T-cell (primary cell): ENCODE results near the gene RXYLT1. TPM values are rescaled to one million over a fixed set of nuclear protein-coding genes. Genes with fewer than 3 reads are reported as not detected.

Source experiments
- ATAC-seq, 4 experiments: fragments of 200-7000 bp in 3 of 4; fragments of 150-1000 bp in 1 of 4; cut with Tn5 transposase; replicated peaks in 1 of 4; 1 replicate in 3 of 4; 2 replicates in 1 of 4; pipeline ENCODE4 v1.10.0; 2021; ENCODE audit warnings: moderate library complexity in 3 of 4, mild to moderate bottlenecking in 2 of 4, moderate number of reproducible peaks in 1 of 4
- CTCF ChIA-PET, 2 donors: fragments of 300-600 bp; sonication (Branson Sonifier 250); formaldehyde crosslinking; loops; one replicate each; lab custom pipeline; 2022; ENCODE audit warnings: antibody characterized with exemption in 2 of 2; lab: Charles Lee
- POLR2A ChIA-PET, 2 donors: fragments of 300-600 bp; sonication (Branson Sonifier 250); formaldehyde crosslinking; loops; one replicate each; lab custom pipeline; 2022; ENCODE audit warnings: antibody characterized with exemption in 2 of 2; lab: Charles Lee
- DNase-seq, 35 experiments: peaks; one replicate each; pipeline versions ENCODE4 v3.0.0 to v3.0.0-alpha.2; 2013 to 2023
- H3K27ac ChIP-seq: one replicate; pipeline ENCODE4 v1.5.1; 2013; ENCODE audit warnings: low read length
- H3K27me3 ChIP-seq, 2 experiments: replicated peaks in 1 of 2; 1 replicate in 1 of 2; 2 replicates in 1 of 2; pipeline versions ENCODE4 v1.6.1 to v1.7.0; 2013; ENCODE audit warnings: low read length in 1 of 2, mixed read lengths in 1 of 2; ENCODE audit not compliant: control insufficient read depth in 2 of 2, insufficient read depth in 2 of 2; ENCODE audit errors: extremely low read depth in 1 of 2
- H3K36me3 ChIP-seq, 2 donors: 1 replicate in 1 of 2; 2 replicates in 1 of 2; pipeline versions ENCODE4 v1.6.1 to v1.7.0; 2013; ENCODE audit warnings: low read length in 1 of 2; ENCODE audit not compliant: control insufficient read depth in 2 of 2, insufficient read depth in 1 of 2; ENCODE audit errors: extremely low read depth in 1 of 2
- H3K4me1 ChIP-seq, 2 experiments: 1 replicate in 1 of 2; 2 replicates in 1 of 2; pipeline versions ENCODE4 v1.6.1 to v1.7.0; 2013; ENCODE audit warnings: low read length in 2 of 2, mixed read lengths in 1 of 2; ENCODE audit not compliant: insufficient read depth in 2 of 2, control insufficient read depth in 1 of 2; ENCODE audit errors: extremely low read depth in 1 of 2
- H3K4me3 ChIP-seq, 2 donors: 1 replicate in 1 of 2; 2 replicates in 1 of 2; pipeline versions ENCODE4 v1.5.1 to v1.7.0; 2013; ENCODE audit warnings: mild to moderate bottlenecking in 2 of 2, low read length in 1 of 2, moderate library complexity in 1 of 2; ENCODE audit not compliant: control insufficient read depth in 1 of 2; ENCODE audit errors: extremely low read depth in 1 of 2
- H3K9me3 ChIP-seq: 2 replicates; pipeline ENCODE4 v1.7.0; 2013
- H3K27ac Mint-ChIP-seq, 2 donors: one replicate each; pipeline ENCODE4 v1.8.0; 2020 to 2021; ENCODE audit warnings: mild to moderate bottlenecking in 2 of 2, mixed read lengths in 2 of 2
- H3K27me3 Mint-ChIP-seq, 2 donors: one replicate each; pipeline ENCODE4 v1.8.0; 2021 to 2022; ENCODE audit warnings: mixed read lengths in 2 of 2
- H3K36me3 Mint-ChIP-seq: one replicate; pipeline ENCODE4 v1.8.0; 2021; ENCODE audit warnings: mixed read lengths
- H3K4me1 Mint-ChIP-seq, 3 donors: one replicate each; pipeline ENCODE4 v1.8.0; 2020 to 2022; ENCODE audit warnings: mixed read lengths in 3 of 3, mild to moderate bottlenecking in 1 of 3
- H3K4me3 Mint-ChIP-seq, 3 donors: one replicate each; pipeline ENCODE4 v1.8.0; 2020 to 2022; ENCODE audit warnings: mild to moderate bottlenecking in 3 of 3, mixed read lengths in 3 of 3, moderate library complexity in 3 of 3
- H3K9me3 Mint-ChIP-seq, 3 donors: one replicate each; pipeline ENCODE4 v1.8.0; 2020 to 2022; ENCODE audit warnings: mixed read lengths in 3 of 3
- WGBS: methylation state at CpG from one replicate; pipeline ENCODE4 v1.1.5; 2013; ENCODE audit warnings: missing lambda C conversion rate; ENCODE audit not compliant: insufficient coverage; 5-methylcytosine and 5-hydroxymethylcytosine counted together
- total RNA-seq, 35 experiments: library from RNA in 6 of 35; stranded (reverse) in 6 of 35; fragments of 120-200 nt in 1 of 35; gene quantifications; one replicate each; pipeline versions ENCODE4 v1.2.1 to v1.2.4 and lab custom pipeline; 2013 to 2026

RXYLT1 gene
- total RNA-seq, 5 donors from 2014 or later (not counting 1 experiment from before 2014, with no cell fraction given), result 8.5 to 18.6 (median 13.3) TPM

GRCh38 chr12:63846238-63846967, 66.7 kb downstream of the RXYLT1 start:
- H3K27ac Mint-ChIP-seq, result no peak overlapping the region
- ChIA-PET CTCF (no interaction called here), POLR2A (no interaction called here)
- WGBS, result 29% methylated on average over 1 of the region's 6 CpGs
- no peak overlapping the region for H3K4me3 Mint-ChIP-seq
- H3K9me3 Mint-ChIP-seq, result no peaks in the 10 kb centered on the region
- Histone ChIP-seq H3K27me3 (peaks cover 2 to 14% of the 10 kb centered on the region in 2 experiments), H3K27ac (no peak overlapping the region), H3K4me1 (peaks cover 0 to 11% of the 10 kb centered on the region in 2 experiments), H3K36me3 (no peaks in the 10 kb centered on the region), H3K4me3 (no peak overlapping the region), H3K9me3 (no peaks in the 10 kb centered on the region)
- ATAC-seq (no peak), DNase-seq (no peak)
- peaks cover 25 to 26% of the 10 kb centered on the region in 2 donors for H3K27me3 Mint-ChIP-seq
- no peaks in the 10 kb centered on the region for H3K36me3 Mint-ChIP-seq
- peaks cover 6 to 11% (median 10%) of the 10 kb centered on the region in 3 donors for H3K4me1 Mint-ChIP-seq

- no CpG with 5 or more reads among the region's 4 CpGs for WGBS
- H3K36me3 ChIP-seq, result no peaks in the 10 kb centered on the region
- H3K9me3 ChIP-seq, result no peaks in the 10 kb centered on the region
- CTCF ChIA-PET, result no interaction called here
- H3K4me1 ChIP-seq, result peaks cover 0 to 8% of the 10 kb centered on the region in 2 experiments
- POLR2A ChIA-PET, result no interaction called here
- no peak overlapping the region for H3K27ac Mint-ChIP-seq
- H3K27ac ChIP-seq, result no peak overlapping the region
- peaks cover 2 to 14% of the 10 kb centered on the region in 2 experiments for H3K27me3 ChIP-seq
- no peak for ATAC-seq
- no peaks in the 10 kb centered on the region for H3K36me3 Mint-ChIP-seq
- no peaks in the 10 kb centered on the region for H3K9me3 Mint-ChIP-seq
- DNase-seq, result no peak
- H3K4me3 Mint-ChIP-seq, result no peak overlapping the region
- no peak overlapping the region for H3K4me3 ChIP-seq
- peaks cover 20 to 22% of the 10 kb centered on the region in 2 donors for H3K27me3 Mint-ChIP-seq
- H3K4me1 Mint-ChIP-seq, result peaks cover 6 to 7% (median 7%) of the 10 kb centered on the region in 3 donors
Observed at GRCh38 chr12:63848450-63848849, 68.7 kb downstream of the RXYLT1 start.

- Mint-ChIP-seq H3K4me1 (peaks cover 6 to 7% (median 7%) of the 10 kb centered on the region in 3 donors), H3K4me3 (no peak overlapping the region), H3K27ac (no peak overlapping the region), H3K36me3 (no peaks in the 10 kb centered on the region), H3K27me3 (peaks cover 20 to 22% of the 10 kb centered on the region in 2 donors), H3K9me3 (no peaks in the 10 kb centered on the region)
- no peak for ATAC-seq
- ChIA-PET POLR2A (no interaction called here), CTCF (no interaction called here)
- H3K9me3 ChIP-seq, result no peaks in the 10 kb centered on the region
- H3K27ac ChIP-seq, result no peak overlapping the region
- no peak overlapping the region for H3K4me3 ChIP-seq
- no peak for DNase-seq
- H3K36me3 ChIP-seq, result no peaks in the 10 kb centered on the region
- peaks cover 2 to 14% of the 10 kb centered on the region in 2 experiments for H3K27me3 ChIP-seq
- peaks cover 0 to 7% of the 10 kb centered on the region in 2 experiments for H3K4me1 ChIP-seq
- 100% methylated on average over 1 of the region's 1 CpG for WGBS
Observed at GRCh38 chr12:63849106-63849620, 69.5 kb downstream of the RXYLT1 start.

DNA sequence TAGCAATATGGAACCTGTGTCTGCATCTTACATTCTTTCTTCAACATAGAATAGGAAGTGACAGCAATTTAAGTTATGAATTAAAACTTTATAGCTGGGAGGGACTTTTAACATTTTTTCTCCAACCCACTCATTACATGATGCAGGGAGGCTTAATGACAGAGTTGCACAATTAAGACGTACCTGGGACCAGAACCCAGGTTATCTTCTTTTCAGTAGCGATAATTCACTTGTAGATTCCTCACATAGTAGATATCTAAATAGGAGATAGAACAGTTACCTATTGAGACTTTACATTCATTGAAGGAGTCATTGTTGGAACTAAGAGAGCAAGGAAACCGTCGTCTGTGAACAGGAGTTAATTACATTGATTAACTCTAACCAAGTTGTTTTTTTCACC, 69.9 kb downstream of the RXYLT1 start:
- ChIA-PET CTCF (no interaction called here), POLR2A (no interaction called here)
- WGBS, result no CpG with 5 or more reads among the region's 4 CpGs
- Mint-ChIP-seq H3K9me3 (no peaks in the 10 kb centered on the region), H3K27ac (no peak overlapping the region), H3K4me1 (peaks cover 4 to 5% (median 5%) of the 10 kb centered on the region in 3 donors), H3K27me3 (peaks cover 17 to 20% of the 10 kb centered on the region in 2 donors), H3K4me3 (no peak overlapping the region), H3K36me3 (no peaks in the 10 kb centered on the region)
- Histone ChIP-seq H3K36me3 (no peaks in the 10 kb centered on the region), H3K27ac (no peak overlapping the region), H3K9me3 (no peaks in the 10 kb centered on the region), H3K4me3 (no peak overlapping the region), H3K4me1 (peaks cover 0 to 3% of the 10 kb centered on the region in 2 experiments), H3K27me3 (peaks cover 2 to 10% of the 10 kb centered on the region in 2 experiments)
- DNase-seq, result no peak
- no peak for ATAC-seq

DNA sequence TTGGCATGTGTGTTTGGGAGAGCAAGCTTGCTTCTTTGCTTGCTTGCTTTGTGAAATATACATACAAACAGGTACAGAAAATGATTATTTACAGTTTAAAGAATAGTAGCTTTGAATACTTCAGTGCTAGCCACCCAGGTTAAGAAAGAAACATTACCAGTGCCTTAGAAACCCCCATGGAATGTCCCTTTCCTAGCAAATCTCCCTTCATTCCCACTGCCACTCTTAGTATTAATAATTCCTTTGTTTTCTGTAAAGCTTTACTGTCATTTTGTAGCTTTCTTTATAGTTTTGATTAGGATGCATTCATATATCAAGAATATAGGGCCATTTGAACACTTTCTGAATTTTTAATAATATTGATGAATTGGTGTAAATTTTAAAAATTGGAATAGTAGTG, 74.3 kb downstream of the RXYLT1 start:
- H3K4me3 Mint-ChIP-seq, result no peak overlapping the region
- no peak for ATAC-seq
- no peak for DNase-seq
- Histone ChIP-seq H3K36me3 (no peaks in the 10 kb centered on the region), H3K9me3 (no peaks in the 10 kb centered on the region), H3K27me3 (peaks cover 0 to 3% of the 10 kb centered on the region in 2 experiments), H3K4me1 (no peaks in the 10 kb centered on the region), H3K4me3 (no peak overlapping the region), H3K27ac (no peak overlapping the region)
- H3K36me3 Mint-ChIP-seq, result no peaks in the 10 kb centered on the region
- H3K4me1 Mint-ChIP-seq, result no peaks in the 10 kb centered on the region
- POLR2A ChIA-PET, result interaction anchor here in 1 of 2 donors (0.6 kb wide), 1 partner anchor 39 kb away, joined by 4 read pairs; no protein-coding TSS in a partner anchor
- H3K27me3 Mint-ChIP-seq, result peaks cover 2 to 6% of the 10 kb centered on the region in 2 donors
- CTCF ChIA-PET, result no interaction called here
- no peaks in the 10 kb centered on the region for H3K9me3 Mint-ChIP-seq
- no peak overlapping the region for H3K27ac Mint-ChIP-seq

- WGBS, result 92% methylated on average over 2 of the region's 3 CpGs
Observed at GRCh38 chr12:63855299-63855698, 75.6 kb downstream of the RXYLT1 start.

More at GRCh38 chr12:63855299-63855698, 75.6 kb downstream of the RXYLT1 start:
- Histone ChIP-seq H3K36me3 (no peaks in the 10 kb centered on the region), H3K27ac (no peak overlapping the region), H3K9me3 (no peaks in the 10 kb centered on the region), H3K4me1 (no peaks in the 10 kb centered on the region), H3K4me3 (no peak overlapping the region), H3K27me3 (peaks cover 0 to 9% of the 10 kb centered on the region in 2 experiments)
- ChIA-PET POLR2A (no interaction called here), CTCF (interaction anchor here in 1 of 2 donors (0.7 kb wide), 1 partner anchor 503 kb away, joined by 5 read pairs; no protein-coding TSS in a partner anchor)
- Mint-ChIP-seq H3K9me3 (no peaks in the 10 kb centered on the region), H3K4me3 (no peak overlapping the region), H3K27me3 (peaks cover 2 to 6% of the 10 kb centered on the region in 2 donors), H3K36me3 (no peaks in the 10 kb centered on the region), H3K4me1 (no peaks in the 10 kb centered on the region), H3K27ac (no peak overlapping the region)
- ATAC-seq (no peak), DNase-seq (no peak)
